NCI-H82 treated with DMSO at 0.1 percent for 48 hours (cell line): ENCODE measurements around the gene PAK5.

Experiments
- DNase-seq: peaks from one replicate; lab custom pipeline; 2025; ENCODE audit not compliant: unreplicated experiment; lab: John Stamatoyannopoulos, UW

The PAK5 gene

GRCh38 chr20:9501473-9501872 is 337.4 kb downstream of the PAK5 start:
- DNase-seq = no peak

GRCh38 chr20:9500121-9500520 is 338.8 kb downstream of the PAK5 start:
- DNase-seq = no peak

GRCh38 chr20:9499126-9499899 is 339.6 kb downstream of the PAK5 start:
- peak; percentile 20 for DNase-seq

- DNase-seq = no peak
Observed at GRCh38 chr20:9498322-9498721, 340.6 kb downstream of the PAK5 start.

- DNase-seq = no peak
Observed at GRCh38 chr20:9496155-9496554, 342.7 kb downstream of the PAK5 start.

GRCh38 chr20:9495701-9496100 is 343.2 kb downstream of the PAK5 start:
- DNase-seq = no peak

- DNase-seq = no peak
Observed at GRCh38 chr20:9493803-9494202, 345.1 kb downstream of the PAK5 start.

GRCh38 chr20:9492067-9492466 is 346.8 kb downstream of the PAK5 start:
- no peak for DNase-seq

GRCh38 chr20:9491324-9491723 is 347.6 kb downstream of the PAK5 start:
- DNase-seq = no peak

GRCh38 chr20:9490631-9491030 is 348.2 kb downstream of the PAK5 start:
- DNase-seq = no peak

- no peak for DNase-seq
Observed at GRCh38 chr20:9490161-9490560, 348.7 kb downstream of the PAK5 start.

GRCh38 chr20:9488063-9488462 is 350.8 kb downstream of the PAK5 start:
- DNase-seq = no peak
